GM20431 (cell line): ENCODE measurements around the gene GATA2.

Source experiments
- in situ Hi-C: fragments of 300-500 bp; cut with MseI, MboI; formaldehyde crosslinking; loops from one replicate; pipeline ENCODE4 v1.15.0; 2020; ENCODE audit warnings: low sequenced_read_pairs; ENCODE audit not compliant: unreplicated experiment

Gene GATA2

DNA sequence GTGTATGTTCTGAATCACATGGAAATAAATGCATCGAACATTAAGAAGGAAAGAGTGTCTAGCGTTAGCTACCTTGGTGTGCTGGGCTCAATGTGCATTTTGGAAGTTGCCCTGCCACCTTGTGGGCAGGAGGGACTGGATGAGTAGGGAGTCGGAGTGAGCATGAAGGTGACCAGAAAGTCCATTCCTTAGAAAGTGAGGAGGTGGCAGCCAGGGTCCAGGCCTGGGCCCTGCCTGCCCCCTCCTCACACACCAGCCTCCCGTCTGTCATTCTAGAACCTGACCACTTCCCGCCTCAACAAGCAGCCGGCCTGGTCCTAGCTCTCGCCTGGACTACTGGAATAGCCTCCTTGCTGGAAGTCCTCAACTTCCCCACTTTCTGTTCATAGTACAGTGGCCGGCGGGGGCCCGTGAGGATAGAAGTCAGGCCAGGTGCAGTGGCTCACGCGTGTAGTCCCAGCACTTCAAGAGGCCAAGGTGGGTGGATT is 10.2 kb upstream of the GATA2 start:
- in situ Hi-C loops = no loop called here

DNA sequence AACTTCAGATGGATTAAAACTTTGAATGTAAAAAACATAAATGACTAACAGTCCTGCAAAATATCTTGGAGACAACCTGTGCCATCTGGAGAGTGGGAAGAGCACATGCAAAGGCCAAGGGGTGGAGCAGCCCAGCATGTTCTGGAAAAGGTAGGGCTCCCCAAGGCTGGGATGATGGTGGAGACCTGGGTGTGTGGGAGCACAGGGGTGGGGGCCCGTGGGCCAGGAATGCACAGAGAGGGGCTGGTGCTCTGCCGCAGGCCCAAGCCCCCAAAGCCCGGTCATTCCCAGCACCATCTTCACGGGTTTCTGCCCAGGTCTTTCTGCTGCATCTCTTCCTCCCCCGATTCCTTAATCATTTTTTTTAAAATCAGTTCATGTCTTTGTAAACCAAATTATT is 9.7 kb upstream of the GATA2 start:
- in situ Hi-C loops = no loop called here

- in situ Hi-C loops = no loop called here
These were observed 8.4 kb upstream of the GATA2 start for GRCh38 chr3:128501431-128501830.

GRCh38 chr3:128500556-128500955 is 7.6 kb upstream of the GATA2 start:
- in situ Hi-C loops = no loop called here

GRCh38 chr3:128499724-128500275 is 6.8 kb upstream of the GATA2 start:
- in situ Hi-C loops = no loop called here

DNA sequence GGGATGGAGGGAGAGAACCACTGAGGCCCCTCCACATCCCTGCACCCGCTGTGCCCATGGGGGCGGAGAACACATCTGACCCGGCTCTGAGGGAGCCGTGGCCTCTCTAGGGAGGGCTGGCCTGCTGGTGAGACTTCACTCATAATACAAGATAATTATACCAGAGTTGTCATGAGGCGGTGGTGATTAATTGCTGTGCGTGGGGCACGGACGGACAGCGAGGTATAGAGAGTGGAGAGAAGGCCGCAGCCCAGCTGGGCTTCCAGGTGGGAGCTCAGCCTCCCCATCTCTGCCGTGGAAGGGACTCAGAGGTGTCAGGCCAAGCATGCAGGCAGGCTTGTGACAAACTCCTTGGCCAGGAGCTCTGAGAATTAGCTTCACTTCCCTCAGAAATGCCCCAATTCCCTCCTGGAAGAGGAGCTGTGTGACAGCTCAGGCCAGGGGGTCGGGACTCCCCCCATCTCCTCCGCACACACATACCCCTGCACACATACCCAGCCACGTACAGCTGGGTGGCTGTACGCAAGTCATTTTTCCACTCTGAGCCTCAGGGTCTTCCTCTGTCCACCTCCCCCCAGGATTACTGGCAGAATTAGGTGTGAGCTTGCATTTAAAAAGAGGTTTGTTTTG is 6.0 kb upstream of the GATA2 start:
- in situ Hi-C loops = no loop called here

GRCh38 chr3:128498127-128498626 is 5.2 kb upstream of the GATA2 start:
- in situ Hi-C loops = no loop called here

- in situ Hi-C loops = no loop called here
These were observed 4.5 kb upstream of the GATA2 start for GRCh38 chr3:128497305-128498126.

GRCh38 chr3:128496602-128497304 is 3.8 kb upstream of the GATA2 start:
- in situ Hi-C loops = no loop called here

GRCh38 chr3:128496019-128496601 is 3.1 kb upstream of the GATA2 start:
- in situ Hi-C loops = no loop called here

DNA sequence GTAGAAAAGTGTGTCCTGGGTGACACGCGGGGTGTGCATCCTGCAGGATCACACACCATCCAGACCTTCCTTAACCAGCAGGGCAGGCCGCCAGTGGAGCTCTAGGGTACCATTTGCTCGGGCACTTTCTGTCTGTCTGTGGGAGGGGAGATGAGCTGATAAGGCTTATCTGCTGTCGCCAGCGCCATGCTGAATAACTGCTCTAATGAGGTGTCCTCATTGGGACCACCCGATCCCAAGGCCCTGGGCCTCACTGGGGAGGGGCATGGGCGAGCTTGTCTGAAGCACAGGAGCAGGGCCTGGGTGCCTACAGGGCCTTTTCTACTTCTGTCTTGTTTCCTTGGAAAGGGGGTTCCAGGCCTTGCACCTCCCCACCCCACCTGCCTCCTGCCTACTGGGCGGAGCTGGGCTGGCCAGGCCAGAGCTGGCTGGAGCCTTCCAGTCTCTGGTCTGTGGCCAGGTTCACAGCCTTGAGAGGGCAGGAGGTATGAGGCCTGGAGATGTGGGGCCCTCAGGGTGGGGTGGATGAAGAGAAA is 2.5 kb upstream of the GATA2 start:
- in situ Hi-C loops = no loop called here

DNA sequence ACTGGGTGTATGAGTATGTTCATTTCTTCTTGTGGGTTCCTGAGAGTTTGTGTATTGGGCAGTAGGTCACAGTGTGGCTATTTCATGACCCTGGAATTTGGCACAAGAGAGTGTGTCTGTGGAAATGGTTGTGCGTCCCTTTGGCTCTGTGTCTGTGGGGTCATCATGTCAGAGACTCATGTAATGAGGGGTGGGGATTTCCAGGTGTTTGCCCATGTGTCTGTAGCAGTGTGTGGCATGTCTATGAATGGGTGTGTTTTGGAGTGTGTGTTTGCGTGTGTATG is 1.3 kb upstream of the GATA2 start:
- in situ Hi-C loops = no loop called here

DNA sequence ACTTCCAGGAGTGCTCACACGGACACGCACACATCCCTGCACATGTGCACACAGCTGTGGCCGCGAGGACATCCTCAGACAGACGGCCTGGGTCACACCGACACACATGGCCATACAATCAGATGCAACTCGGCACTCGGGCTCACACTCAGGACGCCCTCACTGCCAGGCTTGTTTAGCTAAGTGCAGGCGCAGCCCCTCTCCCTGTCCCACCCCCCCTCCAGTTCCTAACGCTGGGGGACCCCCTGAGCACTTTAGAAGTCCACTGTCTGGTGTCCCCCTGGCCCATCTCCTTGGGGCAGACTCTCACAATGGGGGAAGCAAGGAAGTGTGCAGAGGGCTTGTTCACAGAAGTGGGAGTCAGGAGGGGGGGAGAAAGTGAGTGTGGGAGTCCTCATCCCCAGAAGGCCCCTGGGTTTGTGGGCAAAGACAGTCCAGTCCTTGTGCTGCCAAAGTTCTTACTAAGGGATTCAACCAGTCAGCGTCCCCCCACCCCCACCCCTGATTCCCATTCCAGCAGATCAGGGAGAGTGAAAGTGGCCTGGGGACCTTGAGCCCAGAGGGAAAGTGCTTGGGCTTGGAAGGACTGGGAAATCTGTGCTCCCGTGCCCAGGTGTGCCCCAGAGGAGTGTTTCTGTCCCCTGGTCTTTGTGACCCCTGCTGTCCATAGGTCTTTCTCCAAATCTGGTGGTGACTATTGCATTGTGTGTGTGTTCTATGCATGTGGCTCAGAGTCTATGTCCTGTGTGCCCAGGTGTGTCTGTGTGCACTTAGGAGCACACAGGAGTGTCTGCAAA is 767 bp upstream of the GATA2 start:
- in situ Hi-C loops = no loop called here

DNA sequence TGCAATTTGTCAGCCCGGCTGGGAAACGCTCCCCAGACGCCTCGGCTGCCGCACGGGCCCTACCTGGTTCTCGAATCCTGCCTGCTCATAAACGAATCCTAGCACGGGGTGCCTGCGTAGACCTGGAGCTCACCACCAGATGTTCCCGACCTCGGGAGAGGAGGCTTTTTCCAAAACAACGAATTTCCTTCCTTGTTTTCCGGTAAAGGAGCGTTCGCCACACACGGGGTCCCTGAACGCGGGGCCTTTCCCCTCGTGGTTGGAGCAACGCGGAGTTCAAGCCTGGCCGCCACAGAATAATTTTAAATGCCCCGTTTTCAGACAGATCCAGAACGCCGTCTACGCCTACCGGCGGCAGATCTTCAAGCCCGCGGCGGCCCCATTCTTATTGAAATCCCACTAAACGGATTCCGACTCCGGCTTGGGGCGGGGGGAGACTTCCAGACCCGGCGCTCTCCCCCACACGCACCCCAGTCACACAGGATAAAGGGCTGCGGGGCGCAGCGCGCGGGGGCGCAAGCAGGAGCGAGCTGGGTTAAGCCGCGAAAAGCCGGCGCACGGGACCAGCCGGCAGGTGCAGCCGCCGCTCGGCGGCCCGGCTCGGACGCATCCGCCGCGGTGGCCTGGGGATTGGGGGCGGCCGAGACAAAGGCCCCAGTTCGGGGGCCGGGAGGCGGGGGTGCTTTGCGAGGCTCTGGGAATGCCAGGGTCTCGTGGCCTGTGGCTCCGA is 895 bp downstream of the GATA2 start:
- in situ Hi-C loops = no loop called here

GRCh38 chr3:128491691-128491940 is 1.4 kb downstream of the GATA2 start:
- in situ Hi-C loops = no loop called here

DNA sequence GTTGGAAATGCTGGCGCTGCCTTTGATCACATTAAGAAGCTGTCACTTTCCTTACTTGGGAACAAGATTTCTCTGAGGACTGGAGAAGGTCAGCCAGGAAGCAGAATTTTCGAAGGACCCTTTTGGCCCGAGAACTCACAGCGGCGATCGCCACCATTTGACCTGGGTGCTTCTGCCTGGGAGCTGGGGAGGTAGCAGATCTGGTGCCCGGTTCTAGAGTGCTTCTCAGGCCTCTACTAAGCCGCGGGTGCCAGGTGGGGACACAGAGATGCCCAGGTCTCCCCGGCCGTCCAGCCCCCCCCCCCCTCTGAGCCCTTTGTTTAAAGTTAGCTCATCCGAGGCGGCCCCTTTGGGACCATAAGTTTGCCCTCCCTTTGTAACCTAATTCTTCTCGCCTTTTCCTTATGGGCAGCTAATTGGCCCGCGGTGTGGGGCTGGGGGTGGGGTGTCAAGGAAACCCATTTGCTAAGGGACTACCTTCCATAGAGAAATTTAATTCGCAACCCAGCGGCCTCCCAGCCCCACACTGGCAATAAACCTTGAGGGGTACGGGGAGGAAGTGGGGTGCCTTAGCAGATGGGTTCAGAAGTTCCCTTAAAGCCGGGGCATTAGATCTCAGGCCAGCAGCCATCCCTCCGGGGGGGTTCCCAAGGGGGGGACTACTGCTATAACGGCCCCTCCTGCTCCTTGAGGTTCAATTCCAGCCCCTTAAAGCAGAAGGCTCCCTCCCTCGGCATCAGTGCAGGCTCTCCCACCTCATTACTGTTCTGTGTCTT is 1.9 kb downstream of the GATA2 start:
- in situ Hi-C loops = no loop called here

DNA sequence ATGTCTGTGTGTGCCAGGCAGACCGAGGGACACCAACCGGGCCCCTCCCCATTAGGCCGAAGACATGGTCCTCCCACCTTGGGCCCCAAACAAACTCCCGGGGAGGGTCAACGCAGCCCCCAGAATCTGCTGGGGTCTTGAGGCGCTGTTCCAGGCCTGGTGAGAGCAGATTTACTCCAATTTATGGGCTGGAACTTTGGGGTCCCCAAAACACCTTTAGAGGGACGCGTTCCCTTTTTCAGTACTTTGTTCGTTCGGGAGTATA is 2.4 kb downstream of the GATA2 start:
- in situ Hi-C loops = no loop called here

GRCh38 chr3:128489927-128490649 is 2.9 kb downstream of the GATA2 start:
- in situ Hi-C loops = no loop called here
